Activated naive CD8-positive, alpha-beta T cell (primary cell): ENCODE results near the gene MYOZ2.

ENCODE experiments used
- H3K27ac Mint-ChIP-seq: one replicate; pipeline ENCODE4 v1.8.0; 2021; ENCODE audit warnings: mixed read lengths
- H3K27me3 Mint-ChIP-seq: one replicate; pipeline ENCODE4 v1.8.0; 2021; ENCODE audit warnings: mixed read lengths
- H3K36me3 Mint-ChIP-seq: one replicate; pipeline ENCODE4 v1.8.0; 2021; ENCODE audit warnings: mixed read lengths
- H3K4me1 Mint-ChIP-seq: one replicate; pipeline ENCODE4 v1.8.0; 2021; ENCODE audit warnings: low read depth, mixed read lengths
- H3K4me3 Mint-ChIP-seq: one replicate; pipeline ENCODE4 v1.8.0; 2021; ENCODE audit warnings: mild to moderate bottlenecking, mixed read lengths
- H3K9me3 Mint-ChIP-seq: one replicate; pipeline ENCODE4 v1.8.0; 2021; ENCODE audit warnings: low read depth, mixed read lengths

The MYOZ2 gene

DNA sequence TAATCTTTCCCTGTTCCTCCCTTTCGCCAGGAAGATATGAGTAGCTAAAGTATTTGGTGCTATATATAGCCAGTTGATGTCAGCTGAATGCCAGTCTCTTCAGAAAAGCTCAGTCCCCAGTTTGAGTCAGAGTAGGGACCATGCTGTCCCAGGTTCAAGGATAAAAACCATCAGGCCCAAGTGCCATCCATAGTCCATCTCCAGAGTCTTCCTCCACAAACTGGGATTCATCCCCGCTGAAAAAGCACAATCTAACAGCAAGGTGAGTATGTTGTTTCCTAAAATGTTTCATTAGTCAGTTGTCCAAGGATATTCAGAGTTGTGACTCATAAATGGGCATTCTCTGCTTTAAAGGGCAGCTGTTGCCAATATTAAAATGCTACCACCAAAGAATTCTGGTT lies at the start of gene MYOZ2:
Gene MYOZ2, plus strand, starts transcription at position 112 of the 401 bp plus-strand sequence. CDS start 694 bp downstream, outside the sequence.
- peaks cover 35% of the 10 kb centered on the region for H3K4me1 Mint-ChIP-seq
- H3K27me3 Mint-ChIP-seq, result no peaks in the 10 kb centered on the region
- H3K4me3 Mint-ChIP-seq, result no peak within 1 kb of the TSS
- H3K9me3 Mint-ChIP-seq, result no peaks in the 10 kb centered on the region
- H3K36me3 Mint-ChIP-seq, result peaks cover 3% of the 10 kb centered on the region
- H3K27ac Mint-ChIP-seq, result no peak within 1 kb of the TSS

DNA sequence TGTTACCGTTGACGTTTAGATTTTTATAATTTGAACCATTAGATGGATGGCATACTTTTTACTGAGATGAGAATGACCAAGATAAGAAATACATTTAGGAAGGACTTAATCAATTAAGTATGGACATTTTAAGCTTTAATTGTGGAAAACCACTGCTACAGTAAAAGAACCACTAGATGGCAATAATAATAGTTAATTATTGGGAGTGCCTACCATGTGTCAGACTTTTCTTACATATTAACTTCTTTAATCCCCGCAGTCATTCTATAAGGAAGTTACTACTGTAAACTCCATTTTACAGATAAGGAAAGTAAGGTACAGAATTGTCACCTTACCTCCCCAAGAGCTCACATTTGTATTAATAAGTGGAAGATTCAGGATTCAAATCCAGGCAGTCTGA lies 48.5 kb upstream of the MYOZ2 start:
- Mint-ChIP-seq H3K36me3 (no peaks in the 10 kb centered on the region), H3K4me3 (no peak overlapping the region), H3K27ac (no peak overlapping the region), H3K27me3 (no peaks in the 10 kb centered on the region), H3K4me1 (no peaks in the 10 kb centered on the region), H3K9me3 (no peaks in the 10 kb centered on the region)

DNA sequence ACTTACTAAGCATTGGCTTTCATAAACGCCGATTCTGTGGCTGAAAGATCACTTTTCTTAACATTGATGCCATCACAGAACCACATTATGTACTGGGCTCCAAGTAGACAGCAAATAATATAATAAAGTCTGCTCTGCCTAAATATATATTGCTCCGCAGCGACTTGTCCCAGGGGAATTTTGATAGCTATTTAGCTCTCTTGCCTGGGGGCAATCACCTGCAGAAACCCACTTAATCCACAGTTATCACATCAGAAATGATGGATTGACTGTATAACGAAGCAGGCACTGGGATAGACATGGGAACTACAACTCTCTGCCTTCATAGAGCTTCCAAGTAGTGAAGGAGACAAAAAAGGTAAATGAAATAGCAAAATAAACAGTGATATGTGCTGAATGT lies 48.0 kb upstream of the MYOZ2 start:
- Mint-ChIP-seq H3K27me3 (no peaks in the 10 kb centered on the region), H3K9me3 (no peaks in the 10 kb centered on the region), H3K4me3 (no peak overlapping the region), H3K36me3 (no peaks in the 10 kb centered on the region), H3K27ac (no peak overlapping the region), H3K4me1 (no peaks in the 10 kb centered on the region)

DNA sequence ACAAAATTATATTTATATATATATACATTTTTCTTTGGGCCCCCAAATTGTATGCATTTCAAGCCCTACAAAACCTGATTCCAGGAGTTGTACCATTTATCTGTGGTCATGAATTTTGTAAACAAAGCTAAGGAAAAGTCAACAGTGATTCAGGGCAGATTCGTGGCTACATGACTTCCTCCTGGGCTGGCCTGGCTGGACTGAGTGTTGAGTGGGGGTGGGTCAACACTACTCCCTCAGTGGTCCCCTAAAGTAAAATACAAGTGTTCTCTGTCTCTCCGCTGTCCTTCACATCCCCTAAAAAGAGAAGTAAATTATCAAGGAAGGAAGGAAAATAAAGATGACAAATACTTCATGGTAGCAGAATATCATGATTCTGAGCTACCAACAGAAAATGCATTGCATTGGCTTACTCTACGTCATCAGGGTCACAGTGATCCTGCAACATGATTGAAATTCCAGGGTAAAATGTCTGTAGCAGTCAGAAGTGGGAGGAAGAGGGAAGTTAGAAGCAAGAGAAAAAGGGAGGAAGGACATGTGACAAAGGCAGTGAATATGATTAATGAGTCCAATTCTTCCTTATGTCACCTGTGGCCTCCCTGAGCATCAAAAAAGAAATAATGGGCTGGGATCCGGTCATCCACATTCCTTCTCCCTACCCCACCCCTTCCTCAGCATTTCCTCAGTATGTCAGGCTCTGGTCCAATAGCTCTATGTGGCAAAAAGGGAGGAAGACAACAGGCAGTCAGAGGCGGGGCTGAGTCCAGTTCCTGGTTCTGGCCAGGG lies 42.4 kb upstream of the MYOZ2 start:
- H3K4me1 Mint-ChIP-seq, result no peaks in the 10 kb centered on the region
- H3K27me3 Mint-ChIP-seq, result peaks cover 2% of the 10 kb centered on the region
- H3K27ac Mint-ChIP-seq, result no peak overlapping the region
- H3K36me3 Mint-ChIP-seq, result no peaks in the 10 kb centered on the region
- H3K9me3 Mint-ChIP-seq, result no peaks in the 10 kb centered on the region
- H3K4me3 Mint-ChIP-seq, result no peak overlapping the region

DNA sequence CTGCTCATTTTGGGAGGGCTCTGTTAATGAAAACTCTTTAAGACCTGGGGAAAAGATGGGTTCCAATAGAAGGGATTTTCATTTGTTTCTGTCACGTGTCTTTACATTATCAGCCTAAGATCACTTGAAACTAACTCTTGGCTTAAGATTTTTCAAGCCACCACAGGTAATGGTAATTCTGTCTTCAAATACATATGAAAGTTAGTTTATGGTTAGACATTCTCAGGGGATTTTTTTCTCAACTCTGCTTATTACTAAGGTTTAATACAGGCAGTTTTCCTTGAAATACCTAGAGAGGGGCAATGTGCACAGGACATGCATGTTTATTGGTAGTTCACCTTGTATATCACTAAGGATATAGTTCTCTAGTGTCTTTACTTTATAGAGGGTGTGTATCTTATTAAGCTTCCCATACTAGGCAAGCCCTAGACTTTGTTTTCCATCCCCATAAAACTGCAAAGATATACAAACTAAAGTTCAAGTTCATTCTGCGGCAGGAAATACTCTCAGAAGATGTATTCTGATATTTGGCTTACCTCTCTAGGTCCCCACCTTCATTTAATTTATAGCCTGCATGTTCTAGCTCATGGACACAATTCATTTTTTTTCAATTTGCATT lies 38.2 kb upstream of the MYOZ2 start:
- H3K36me3 Mint-ChIP-seq, result no peaks in the 10 kb centered on the region
- no peak overlapping the region for H3K27ac Mint-ChIP-seq
- no peak overlapping the region for H3K4me3 Mint-ChIP-seq
- no peaks in the 10 kb centered on the region for H3K4me1 Mint-ChIP-seq
- H3K9me3 Mint-ChIP-seq, result no peaks in the 10 kb centered on the region
- peaks cover 2% of the 10 kb centered on the region for H3K27me3 Mint-ChIP-seq

DNA sequence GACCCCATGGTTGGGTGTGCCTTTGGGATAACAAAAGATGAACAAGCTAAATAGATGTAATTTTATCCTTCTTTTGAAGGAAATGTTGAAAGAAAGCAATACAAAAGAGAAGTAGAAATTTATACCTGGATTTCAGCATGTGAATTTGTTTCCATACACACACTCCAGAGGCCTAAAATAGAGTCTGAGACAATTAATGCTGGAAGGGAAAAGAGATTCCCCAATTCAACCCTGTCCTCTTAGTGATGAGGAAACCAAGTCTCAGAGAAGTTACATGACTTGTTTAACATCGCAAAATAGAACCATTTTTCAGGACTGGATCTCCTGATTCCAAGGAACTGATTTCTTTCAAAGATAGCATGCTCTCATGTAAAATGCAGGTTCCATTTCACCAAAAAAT lies 37.3 kb upstream of the MYOZ2 start:
- Mint-ChIP-seq H3K9me3 (no peaks in the 10 kb centered on the region), H3K4me1 (no peaks in the 10 kb centered on the region), H3K27ac (no peak overlapping the region), H3K36me3 (no peaks in the 10 kb centered on the region), H3K4me3 (no peak overlapping the region), H3K27me3 (peaks cover 2% of the 10 kb centered on the region)

DNA sequence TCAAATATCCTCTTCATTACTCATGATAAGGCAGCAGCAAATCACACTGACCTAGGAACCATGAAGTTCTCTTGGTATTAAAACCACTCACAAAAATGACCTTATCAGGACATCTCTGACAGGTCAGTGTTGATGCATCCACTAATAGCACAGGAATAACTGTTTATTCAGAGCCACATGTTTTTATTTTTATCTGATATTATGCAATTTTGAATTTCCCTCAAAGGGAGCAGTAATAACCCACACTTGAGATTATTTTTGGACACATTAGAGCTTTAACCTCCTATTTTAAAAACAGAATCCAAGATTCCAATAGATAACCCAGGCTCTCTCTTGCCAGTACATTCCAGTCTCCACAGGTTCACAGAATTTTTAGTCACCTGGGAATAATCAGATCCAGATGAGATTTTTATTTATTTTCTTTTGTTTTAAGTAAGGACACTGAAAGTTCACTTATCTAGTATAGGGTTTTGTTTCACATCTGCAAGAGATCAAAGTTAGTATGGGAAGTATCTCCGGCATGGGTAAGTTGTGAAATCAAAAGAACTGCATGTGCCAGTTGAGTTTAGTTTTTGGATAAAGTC lies 36.3 kb upstream of the MYOZ2 start:
- Mint-ChIP-seq H3K4me3 (no peak overlapping the region), H3K27ac (no peak overlapping the region), H3K36me3 (no peaks in the 10 kb centered on the region), H3K4me1 (no peaks in the 10 kb centered on the region), H3K27me3 (peaks cover 2% of the 10 kb centered on the region), H3K9me3 (no peaks in the 10 kb centered on the region)

DNA sequence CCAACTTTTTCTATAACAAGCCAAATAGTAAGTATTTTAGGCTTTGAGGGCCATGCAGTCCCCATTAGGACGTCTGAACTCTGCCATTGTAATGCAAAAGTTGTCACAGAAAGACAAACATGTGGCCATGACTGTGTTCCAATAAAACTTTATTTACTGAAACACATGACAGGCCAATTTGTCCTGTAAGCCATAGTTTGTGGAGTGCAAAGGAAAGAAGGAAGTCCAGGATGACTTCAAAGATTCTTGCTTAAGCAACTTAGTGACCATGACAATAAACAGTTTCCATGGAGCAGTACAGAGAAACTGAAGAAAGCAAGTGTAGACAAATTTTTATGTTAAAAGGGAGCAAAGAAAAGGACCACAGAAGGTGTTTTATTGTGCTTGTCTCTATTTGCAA lies 35.0 kb upstream of the MYOZ2 start:
- Mint-ChIP-seq H3K27ac (no peak overlapping the region), H3K27me3 (no peaks in the 10 kb centered on the region), H3K9me3 (no peaks in the 10 kb centered on the region), H3K4me3 (no peak overlapping the region), H3K36me3 (no peaks in the 10 kb centered on the region), H3K4me1 (peaks cover 2% of the 10 kb centered on the region)

DNA sequence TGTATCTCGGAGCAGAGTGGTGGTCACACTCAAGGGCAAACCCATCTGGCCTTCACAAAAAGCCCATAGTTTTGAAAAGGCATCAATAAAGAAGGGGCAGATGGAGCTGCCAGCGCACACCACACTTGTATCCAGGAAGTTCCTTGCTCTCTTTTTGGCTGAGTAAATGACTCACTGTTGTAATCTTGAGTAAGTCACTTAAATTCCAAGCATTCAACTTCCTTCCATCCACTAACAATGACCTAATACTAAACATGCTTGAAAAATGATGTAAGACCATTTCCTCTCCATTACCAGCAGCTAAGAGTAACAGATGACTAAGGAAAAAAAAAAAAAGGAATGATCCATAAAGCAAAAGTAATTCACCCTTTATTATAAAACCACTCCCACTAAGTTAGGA lies 32.4 kb upstream of the MYOZ2 start:
- Mint-ChIP-seq H3K4me3 (no peak overlapping the region), H3K36me3 (no peaks in the 10 kb centered on the region), H3K27ac (no peak overlapping the region), H3K9me3 (no peaks in the 10 kb centered on the region), H3K4me1 (peaks cover 6% of the 10 kb centered on the region), H3K27me3 (no peaks in the 10 kb centered on the region)

DNA sequence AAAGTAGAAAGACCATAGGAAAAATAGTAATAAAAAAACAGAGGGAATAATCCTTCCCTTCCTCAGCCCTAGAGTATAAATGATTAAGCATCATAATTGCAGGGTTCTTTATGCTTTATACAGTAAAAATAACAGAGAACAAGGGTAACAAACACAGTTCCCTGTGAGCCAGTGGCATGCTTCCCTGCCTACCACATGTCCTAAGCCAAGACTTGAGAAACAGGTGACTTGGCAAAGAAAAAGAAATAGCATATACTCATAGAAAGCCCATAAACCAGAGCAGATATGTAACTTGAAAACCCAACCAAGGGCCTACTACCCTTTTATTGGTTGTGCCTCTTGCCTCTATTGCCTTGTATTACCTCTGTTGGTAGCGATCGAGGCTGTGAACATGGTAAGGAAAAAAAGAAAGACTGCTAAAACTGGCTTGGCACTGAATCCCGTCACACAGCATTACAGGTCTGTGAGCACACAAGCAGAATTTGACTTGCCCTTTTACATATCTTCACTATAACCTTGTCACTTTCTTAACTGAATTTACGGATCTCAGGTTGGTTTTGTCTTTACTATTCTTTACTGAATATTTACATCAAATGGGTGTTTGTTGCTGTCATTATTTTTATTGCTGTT lies 30.9 kb upstream of the MYOZ2 start:
- Mint-ChIP-seq H3K4me1 (peaks cover 6% of the 10 kb centered on the region), H3K27me3 (no peaks in the 10 kb centered on the region), H3K9me3 (no peaks in the 10 kb centered on the region), H3K4me3 (no peak overlapping the region), H3K27ac (no peak overlapping the region), H3K36me3 (no peaks in the 10 kb centered on the region)

DNA sequence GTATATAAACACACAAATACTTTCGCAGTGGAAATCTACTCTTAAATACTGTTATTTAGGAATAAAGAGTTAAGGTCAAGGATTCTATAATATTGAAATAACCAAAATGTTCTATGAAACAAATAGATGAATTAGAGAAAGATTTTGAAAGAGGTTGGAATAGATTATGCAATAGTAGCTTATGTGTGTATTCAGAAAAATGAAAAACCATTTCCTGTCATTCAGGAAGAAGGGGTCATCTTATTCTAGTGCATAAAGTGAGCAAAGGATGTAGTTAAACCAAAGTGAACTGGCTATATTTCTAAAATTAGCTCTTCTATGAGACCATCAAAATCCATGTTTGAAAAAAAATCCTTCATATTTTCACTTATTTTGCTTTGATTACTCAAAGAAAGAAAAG lies 30.0 kb upstream of the MYOZ2 start:
- Mint-ChIP-seq H3K36me3 (no peaks in the 10 kb centered on the region), H3K9me3 (no peaks in the 10 kb centered on the region), H3K4me1 (peaks cover 6% of the 10 kb centered on the region), H3K27me3 (no peaks in the 10 kb centered on the region), H3K4me3 (no peak overlapping the region), H3K27ac (no peak overlapping the region)

DNA sequence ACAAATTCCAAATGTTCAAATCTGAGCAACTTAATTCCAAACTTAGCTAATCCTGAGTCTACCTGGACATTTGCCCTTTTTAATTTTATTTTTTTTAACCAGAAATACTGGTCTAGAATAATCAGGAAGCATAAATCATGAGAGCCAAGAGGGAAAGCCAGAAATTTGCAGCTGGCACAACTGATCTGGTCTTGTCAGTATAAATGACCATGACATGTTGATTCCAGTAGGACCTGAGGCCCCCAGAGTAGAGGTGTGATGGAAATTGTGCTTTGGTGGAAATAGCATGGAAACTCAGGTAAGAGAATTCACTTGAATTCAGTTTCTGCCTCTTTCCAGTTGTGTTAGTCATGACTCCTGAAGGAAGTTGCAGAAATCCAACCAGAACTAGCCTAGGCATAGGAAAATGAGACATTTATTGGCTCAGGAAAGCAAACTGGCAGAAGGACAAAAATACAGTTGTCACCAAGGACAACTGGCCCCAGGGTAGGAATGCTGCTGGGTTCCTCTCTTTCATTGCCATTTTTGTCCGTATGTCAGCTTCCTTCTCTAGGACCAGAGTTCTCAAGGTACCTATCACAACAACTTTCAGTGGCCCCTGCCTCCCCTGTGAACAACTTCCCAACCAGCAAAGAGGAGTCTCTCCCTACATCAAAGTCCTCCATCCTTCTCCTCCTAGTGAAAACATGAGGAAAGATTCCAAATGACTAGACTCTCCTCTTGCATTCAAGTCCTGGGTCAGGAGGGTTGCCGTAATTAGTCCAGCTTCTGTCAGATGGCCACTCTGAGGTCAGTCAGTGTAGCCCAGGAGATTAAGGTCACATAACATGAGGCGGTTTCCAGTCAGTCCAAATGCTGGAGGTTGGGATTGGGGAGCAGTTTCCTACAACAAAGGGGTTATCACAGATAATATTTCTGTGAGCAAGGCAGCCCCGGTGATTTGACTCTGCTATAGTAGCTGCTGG lies 29.3 kb upstream of the MYOZ2 start:
- no peaks in the 10 kb centered on the region for H3K36me3 Mint-ChIP-seq
- H3K4me1 Mint-ChIP-seq, result peaks cover 6% of the 10 kb centered on the region
- H3K27ac Mint-ChIP-seq, result no peak overlapping the region
- no peak overlapping the region for H3K4me3 Mint-ChIP-seq
- H3K9me3 Mint-ChIP-seq, result no peaks in the 10 kb centered on the region
- no peaks in the 10 kb centered on the region for H3K27me3 Mint-ChIP-seq

DNA sequence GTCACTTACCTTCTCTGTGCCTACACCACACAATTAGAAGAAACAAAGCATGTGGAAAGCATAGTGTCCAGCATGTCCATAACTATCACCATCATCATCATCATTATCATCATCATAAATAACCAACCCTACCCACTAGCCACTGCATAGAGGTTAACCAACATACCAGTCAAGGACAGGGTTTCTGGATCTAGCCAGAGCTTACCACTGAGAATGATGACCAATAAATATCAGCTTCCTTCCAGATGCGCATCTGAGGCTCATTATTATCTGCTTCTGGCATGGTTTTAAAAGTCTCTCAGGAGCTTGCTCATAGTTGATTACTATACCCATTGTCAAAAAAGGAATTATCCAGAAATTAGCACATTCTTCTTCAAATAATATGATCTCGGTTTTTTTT lies 25.5 kb upstream of the MYOZ2 start:
- Mint-ChIP-seq H3K27me3 (peaks cover 1% of the 10 kb centered on the region), H3K4me3 (no peak overlapping the region), H3K36me3 (no peaks in the 10 kb centered on the region), H3K9me3 (no peaks in the 10 kb centered on the region), H3K4me1 (peaks cover 11% of the 10 kb centered on the region), H3K27ac (no peak overlapping the region)

DNA sequence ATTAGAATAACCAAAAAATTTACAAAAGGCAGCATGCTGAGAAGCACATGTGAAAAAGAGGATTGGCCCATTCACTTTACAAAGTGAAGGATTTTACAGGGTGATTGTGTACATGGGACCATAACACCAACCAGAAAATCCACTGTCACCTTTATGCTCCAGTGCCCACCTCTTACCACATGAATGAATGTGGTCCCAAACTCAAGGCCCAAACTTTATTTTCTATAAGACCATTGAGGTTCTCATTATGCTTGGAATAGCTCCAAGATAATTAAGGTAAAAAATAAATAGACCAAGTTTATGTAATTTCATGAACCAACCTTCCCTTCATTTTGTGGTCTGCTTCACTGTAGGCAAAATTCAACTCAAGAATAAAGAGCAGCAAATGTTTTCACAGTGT lies 24.3 kb upstream of the MYOZ2 start:
- no peaks in the 10 kb centered on the region for H3K9me3 Mint-ChIP-seq
- no peak overlapping the region for H3K4me3 Mint-ChIP-seq
- no peaks in the 10 kb centered on the region for H3K36me3 Mint-ChIP-seq
- H3K27ac Mint-ChIP-seq, result no peak overlapping the region
- peaks cover 7% of the 10 kb centered on the region for H3K4me1 Mint-ChIP-seq
- H3K27me3 Mint-ChIP-seq, result peaks cover 4% of the 10 kb centered on the region
